T-helper 1 cell (primary cell): ENCODE results near the gene HELZ2.

Source experiments
- DNase-seq, 5 donors: peaks; one replicate each; pipeline ENCODE4 v3.0.0-alpha.2; 2012 to 2020

HELZ2 gene

GRCh38 chr20:63596423-63596822, 22.4 kb upstream of the HELZ2 start:
- no peak for DNase-seq

GRCh38 chr20:63595416-63596127, 21.5 kb upstream of the HELZ2 start:
- DNase-seq: no peak

- no peak for DNase-seq
These were observed 20.1 kb upstream of the HELZ2 start for GRCh38 chr20:63594043-63594561.

DNA sequence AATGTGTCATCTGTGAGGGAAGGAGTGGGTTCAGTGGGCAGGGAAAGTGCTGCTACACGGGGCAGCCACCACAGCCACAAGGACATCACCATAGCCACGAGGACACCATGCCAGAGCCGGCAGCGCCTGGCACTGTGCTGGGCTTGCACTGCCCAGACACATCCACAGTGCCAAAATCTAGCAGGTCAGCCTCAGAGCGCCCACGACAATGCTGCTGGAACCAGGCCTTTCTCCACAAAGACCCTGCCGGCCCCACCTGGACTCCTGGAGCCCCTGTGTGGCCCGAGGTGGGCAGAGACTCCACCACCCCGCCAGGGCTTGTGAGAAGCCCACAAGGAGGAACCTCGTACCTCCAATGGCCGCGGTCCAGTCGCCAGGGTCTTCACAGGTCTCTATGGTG, 18.6 kb upstream of the HELZ2 start:
- DNase-seq: no peak

DNA sequence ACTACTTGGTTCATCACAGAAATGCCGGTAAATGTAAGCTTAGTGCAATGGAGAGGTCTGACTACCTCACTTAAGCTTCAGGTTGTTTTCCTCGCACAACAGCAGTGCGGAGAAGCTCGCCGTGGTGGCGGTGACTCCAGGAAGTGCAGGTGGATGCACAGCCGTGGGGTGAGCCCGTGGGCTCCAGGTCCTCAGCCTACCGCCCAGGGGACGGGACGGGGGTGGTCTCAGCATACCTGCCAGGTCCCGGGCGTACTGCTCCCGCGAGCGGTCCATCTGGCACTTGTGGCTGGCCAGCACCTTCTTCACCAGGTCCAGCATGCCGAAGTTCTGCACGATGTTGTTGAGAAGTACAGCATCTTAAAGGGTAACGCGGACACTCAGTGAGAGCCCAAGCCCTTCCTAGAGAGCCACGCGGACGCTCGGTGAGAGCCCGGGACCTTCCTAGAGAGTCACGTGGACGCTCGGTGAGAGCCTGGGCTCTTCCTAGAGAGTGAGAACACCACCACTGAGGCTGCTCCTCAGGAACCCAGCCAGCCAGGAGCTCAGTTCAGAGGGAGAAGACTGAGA, 17.8 kb upstream of the HELZ2 start:
- DNase-seq: no peak

- DNase-seq: no peak
These were observed 17.1 kb upstream of the HELZ2 start for GRCh38 chr20:63591147-63591533.

DNA sequence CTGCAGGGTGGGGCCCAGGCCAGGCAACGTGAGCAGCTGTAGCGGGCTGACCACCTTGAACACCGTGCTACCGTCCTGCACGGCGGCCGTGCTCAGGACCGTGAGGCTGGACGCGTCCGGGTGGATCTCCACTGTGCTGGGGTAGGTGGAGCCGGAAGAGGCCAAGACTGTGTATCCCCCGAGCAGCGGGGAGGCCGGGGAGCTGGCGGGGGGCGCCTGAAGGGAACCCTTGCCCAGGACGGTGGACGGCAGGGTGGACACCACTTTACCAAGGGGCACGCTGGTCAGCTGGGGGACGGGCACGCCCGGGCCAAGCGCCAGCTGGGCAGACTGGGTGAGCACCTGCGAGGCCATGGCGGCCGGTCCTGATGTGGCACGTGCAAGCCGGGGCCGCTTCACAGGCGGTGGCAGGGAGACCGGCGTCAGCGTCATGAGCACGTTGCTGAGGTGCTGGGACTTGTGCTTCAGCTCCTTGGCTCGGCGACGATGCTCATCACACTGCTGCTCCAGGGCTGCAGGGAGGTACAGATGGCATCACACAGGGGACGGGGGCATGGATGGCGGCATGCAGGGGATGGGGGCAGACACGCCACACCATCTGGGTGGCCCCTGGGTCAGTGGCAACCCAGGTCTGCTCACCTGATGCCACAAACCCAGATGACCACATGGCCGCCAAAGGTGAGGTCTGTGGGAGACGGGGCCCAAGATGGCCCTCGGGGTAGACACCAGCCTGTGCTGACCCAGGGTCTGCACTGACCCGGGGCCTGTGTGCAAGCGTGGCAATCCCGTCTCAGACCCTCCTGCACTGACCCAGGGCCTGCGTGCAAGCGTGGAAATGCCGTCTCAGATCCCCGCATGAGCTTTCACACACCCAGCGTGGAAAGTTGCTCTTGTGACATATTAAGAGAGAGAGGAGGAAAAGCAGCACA, 16.4 kb upstream of the HELZ2 start:
- no peak for DNase-seq

GRCh38 chr20:63589261-63590217, 15.5 kb upstream of the HELZ2 start:
- DNase-seq: no peak

GRCh38 chr20:63588641-63589041, 14.6 kb upstream of the HELZ2 start:
- DNase-seq: no peak

DNA sequence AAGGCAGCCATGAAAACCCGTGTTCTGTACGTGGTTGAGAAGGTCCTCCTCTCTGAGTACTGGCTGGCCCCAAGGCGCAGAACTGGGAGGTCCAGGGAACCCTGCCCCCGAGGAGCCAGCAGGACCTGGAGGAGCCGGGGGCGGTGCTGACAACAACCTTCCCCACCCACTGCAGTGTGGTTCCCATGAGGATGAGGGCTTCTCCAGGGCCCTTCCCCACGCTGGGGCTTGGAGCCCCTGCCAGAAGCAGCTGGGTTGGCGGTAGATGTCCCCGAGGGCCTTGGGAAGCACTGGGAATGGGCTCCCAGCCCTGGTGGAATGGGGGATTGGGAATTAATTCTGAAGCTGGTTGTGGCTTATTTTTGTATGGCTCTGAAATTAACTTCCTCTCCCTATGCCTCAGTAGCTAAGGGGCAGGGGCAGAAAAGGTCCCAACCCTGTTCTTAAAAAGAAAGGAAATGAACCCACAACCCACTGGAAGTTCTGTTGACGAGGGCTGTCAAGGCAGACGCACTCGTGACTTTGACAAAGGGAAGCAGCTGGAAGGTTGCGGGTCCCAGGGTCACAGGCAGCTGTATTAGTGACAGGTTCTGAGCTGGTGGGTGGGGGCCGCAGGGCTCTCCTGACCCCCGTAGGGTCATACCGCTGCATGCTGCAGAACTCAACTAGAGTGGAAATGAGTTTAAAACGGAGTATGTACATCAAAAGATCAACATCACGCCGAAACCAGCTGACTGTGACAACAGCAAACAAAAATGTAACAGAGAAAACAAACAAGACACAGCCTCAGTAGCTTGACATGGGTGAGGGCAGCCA, 13.9 kb upstream of the HELZ2 start:
- DNase-seq: no peak

- no peak for DNase-seq
These were observed 13.2 kb upstream of the HELZ2 start for GRCh38 chr20:63587256-63587655.

- DNase-seq: no peak
These were observed 12.8 kb upstream of the HELZ2 start for GRCh38 chr20:63586797-63587196.

GRCh38 chr20:63585616-63586565, 11.9 kb upstream of the HELZ2 start:
- no peak for DNase-seq

DNA sequence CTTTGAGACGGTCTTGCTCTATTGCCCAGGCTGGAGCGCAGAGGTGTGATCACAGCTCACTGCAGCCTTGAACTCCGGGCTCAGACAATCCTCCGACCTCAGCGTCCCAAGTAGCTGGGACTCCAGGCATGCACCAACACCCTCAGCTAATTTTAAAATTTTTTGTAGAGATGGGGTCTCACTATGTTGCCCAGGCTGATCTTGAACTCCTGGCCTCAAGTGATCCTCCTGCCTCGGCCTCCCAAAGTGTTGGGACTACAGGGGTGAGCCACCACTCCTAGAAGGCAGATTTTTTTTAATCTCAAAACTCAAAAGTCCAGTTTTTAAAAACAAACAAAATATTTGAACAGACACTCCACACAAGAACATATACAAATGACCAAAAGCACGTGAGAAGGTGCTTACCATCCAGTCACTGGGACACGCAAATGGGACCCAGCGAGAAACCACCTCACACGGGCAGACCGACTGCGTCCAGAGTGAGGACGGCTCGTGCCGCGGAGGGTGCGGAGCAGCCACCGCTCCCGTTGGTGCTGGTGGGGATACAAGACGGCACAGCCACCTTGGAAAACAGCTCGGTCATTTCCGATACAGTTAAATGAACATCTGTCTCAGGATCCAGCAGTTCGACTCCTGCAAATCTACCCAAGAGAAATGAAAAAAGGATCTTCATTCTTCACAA, 8.5 kb upstream of the HELZ2 start:
- no peak for DNase-seq

GRCh38 chr20:63580796-63581461, 6.9 kb upstream of the HELZ2 start:
- peak in 4 of 5 donors; percentile 58 to 71 (median 60) for DNase-seq

DNA sequence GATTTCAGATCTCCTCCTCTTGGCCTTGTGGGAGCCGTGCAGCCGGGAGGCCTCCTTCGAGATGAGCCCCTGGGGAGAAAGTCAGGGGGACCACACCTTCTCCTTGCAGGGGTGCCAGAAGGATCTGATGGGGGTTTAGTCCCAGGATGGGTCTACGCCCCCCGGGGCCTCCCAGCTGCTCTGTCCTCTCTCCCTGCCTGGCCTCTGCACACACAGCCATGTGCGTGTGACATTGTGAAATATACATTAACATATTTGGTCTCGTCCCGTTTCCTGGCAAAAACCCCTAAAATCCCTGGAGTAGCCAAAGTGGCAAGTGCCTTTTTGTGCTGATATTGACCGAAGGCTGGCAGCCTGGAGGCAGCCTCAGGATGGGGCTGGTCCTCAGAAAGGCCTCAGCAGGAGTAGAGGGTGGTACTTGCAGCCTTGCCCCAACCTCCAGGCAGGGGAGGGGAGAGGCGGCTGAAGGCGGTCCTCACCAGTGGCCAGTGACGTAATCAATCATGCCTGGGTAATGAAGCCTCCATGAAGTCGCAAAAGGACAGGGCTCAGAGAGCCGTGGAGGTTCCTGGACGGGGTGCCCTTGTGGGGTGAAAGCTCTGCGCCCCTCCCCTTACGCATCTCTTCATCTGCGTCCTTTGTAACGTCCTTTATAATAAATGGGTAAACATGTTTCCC, 5.1 kb upstream of the HELZ2 start:
- no peak for DNase-seq

DNA sequence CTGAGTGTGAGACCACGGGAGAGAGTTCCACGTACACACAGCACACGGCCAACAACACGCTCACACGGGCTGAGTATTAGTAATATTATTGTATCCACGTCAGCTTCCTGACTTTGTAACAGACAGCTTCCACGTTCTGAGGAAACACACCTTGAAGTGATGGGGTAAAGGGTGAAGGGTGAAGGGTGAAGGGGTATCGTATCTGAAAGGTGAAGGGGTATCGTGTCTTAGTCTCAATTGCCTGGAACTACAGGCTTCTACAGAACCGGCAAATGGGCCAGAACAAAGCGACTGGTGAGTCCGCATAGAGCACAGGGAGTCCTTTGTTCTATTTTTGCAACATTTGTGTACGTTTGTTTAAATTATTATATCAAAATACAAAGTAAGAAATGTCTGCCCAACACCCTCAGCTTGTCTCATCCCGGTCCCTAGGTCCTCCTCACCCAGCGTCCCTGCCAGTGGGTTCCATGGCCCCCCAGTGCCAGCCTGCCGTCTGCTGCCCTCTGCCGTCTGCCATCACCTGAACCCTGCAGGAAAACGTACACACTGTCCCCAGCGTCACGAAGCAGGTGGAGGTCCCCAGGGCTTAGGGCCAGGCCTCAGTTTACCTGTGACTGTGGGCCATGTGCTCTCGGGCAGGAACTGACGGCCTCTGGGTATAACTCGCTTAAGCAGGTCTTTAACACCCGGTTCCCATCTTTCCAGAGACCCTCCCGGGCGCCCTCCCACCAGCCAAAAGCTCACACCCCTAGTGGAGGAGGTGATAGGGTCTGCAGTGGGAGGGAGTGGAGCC, 4.4 kb upstream of the HELZ2 start:
- DNase-seq: no peak
